ENCODE data around the gene MYO9B. TPM values are rescaled to one million over a fixed set of nuclear protein-coding genes. Genes with fewer than 3 reads are reported as not detected.

Gene MYO9B
- total and polyA plus RNA-seq, 2 experiments from 2014 or later = 29.9 to 32.4 TPM

DNA sequence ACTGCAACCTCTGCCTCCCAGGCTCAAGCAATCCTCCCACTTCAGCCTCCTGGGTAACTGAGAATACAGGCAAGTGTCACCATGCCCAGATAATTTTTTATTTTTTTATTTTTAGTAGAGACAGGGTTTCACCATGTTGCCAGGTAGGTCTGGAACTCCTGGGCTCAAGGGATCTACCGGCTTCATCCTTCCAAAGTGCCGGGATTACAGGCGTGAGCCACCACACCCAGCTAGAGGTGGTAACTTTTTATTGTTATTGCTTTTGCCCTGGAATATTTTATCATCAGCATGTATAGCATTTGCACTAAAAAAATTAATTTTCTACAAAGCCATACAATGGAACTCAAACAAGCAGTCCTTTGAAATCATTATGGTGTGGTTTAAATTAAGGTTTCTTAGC is 14.4 kb upstream of the MYO9B start:
- H2AFZ ChIP-seq = no peak overlapping the region
- peaks cover 5% of the 10 kb centered on the region for H3K79me2 ChIP-seq
- whole genome bisulfite sequencing (ENCODE audit: low lambda C conversion rate, missing lambda C conversion rate) = 99% methylated on average over 3 of the region's 3 CpGs
- H3K4me1 ChIP-seq (ENCODE audit: insufficient read depth) = no peaks in the 10 kb centered on the region
- H3K4me2 ChIP-seq = no peak overlapping the region
- H3K9me3 ChIP-seq (ENCODE audit: low read depth) = no peaks in the 10 kb centered on the region
- TF ChIP-seq EZH2phosphoT487 (IDR thresholded peaks at IDR 0.05; ENCODE audit: low read depth, severe bottlenecking, unreplicated experiment) = no peak
- no peak for TF ChIP-seq EZH2 (IDR thresholded peaks at IDR 0.05; ENCODE audit: borderline replicate concordance)
- TF ChIP-seq, protein P1, sequence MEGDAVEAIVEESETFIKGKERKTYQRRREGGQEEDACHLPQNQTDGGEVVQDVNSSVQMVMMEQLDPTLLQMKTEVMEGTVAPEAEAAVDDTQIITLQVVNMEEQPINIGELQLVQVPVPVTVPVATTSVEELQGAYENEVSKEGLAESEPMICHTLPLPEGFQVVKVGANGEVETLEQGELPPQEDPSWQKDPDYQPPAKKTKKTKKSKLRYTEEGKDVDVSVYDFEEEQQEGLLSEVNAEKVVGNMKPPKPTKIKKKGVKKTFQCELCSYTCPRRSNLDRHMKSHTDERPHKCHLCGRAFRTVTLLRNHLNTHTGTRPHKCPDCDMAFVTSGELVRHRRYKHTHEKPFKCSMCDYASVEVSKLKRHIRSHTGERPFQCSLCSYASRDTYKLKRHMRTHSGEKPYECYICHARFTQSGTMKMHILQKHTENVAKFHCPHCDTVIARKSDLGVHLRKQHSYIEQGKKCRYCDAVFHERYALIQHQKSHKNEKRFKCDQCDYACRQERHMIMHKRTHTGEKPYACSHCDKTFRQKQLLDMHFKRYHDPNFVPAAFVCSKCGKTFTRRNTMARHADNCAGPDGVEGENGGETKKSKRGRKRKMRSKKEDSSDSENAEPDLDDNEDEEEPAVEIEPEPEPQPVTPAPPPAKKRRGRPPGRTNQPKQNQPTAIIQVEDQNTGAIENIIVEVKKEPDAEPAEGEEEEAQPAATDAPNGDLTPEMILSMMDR (IDR thresholded peaks at IDR 0.05; ENCODE audit: poor library complexity) = no peak
- no peak for DNase-seq (ENCODE audit: low spot score)
- H3K36me3 ChIP-seq (replicated peaks; ENCODE audit: insufficient read depth, low read depth) = no peaks in the 10 kb centered on the region
- H3K27me3 ChIP-seq = no peaks in the 10 kb centered on the region
- H3K27ac ChIP-seq = no peak overlapping the region
- no peaks in the 10 kb centered on the region for H4K20me1 ChIP-seq (ENCODE audit: insufficient read depth, poor library complexity, severe bottlenecking)
- no peaks in the 10 kb centered on the region for H3K9me2 ChIP-seq (replicated peaks; ENCODE audit: insufficient read depth)
- no peak overlapping the region for H3K4me3 ChIP-seq

DNA sequence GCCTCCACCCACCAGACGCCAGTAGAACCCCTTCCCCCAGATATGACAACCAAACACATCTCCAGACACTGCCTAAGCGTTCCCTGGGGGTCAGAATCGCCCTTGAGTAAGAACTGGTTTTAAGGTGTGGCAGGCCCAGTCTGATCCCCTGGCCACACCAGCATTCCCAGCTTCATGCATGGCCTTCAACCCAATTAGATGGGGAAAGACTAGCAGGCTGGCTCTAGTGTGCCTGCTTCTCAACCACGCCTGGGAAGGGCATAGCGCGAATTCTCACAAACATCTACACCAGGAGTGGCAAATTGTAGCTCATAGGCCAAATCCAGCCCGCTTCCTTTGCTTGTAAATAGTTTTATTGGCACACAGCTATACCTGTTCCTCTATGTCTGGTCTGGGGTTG is 13.9 kb upstream of the MYO9B start:
- Histone ChIP-seq H3K79me2 (peaks cover 5% of the 10 kb centered on the region), H3K4me1 (ENCODE audit: insufficient read depth) (no peaks in the 10 kb centered on the region), H3K36me3 (replicated peaks; ENCODE audit: insufficient read depth, low read depth) (no peaks in the 10 kb centered on the region), H2AFZ (no peak overlapping the region), H4K20me1 (ENCODE audit: insufficient read depth, poor library complexity, severe bottlenecking) (no peaks in the 10 kb centered on the region), H3K9me2 (replicated peaks; ENCODE audit: insufficient read depth) (no peaks in the 10 kb centered on the region), H3K4me3 (no peak overlapping the region), H3K9me3 (ENCODE audit: low read depth) (no peaks in the 10 kb centered on the region), H3K27me3 (no peaks in the 10 kb centered on the region), H3K4me2 (no peak overlapping the region), H3K27ac (no peak overlapping the region)
- DNase-seq (ENCODE audit: low spot score) = no peak
- TF ChIP-seq EZH2 (IDR thresholded peaks at IDR 0.05; ENCODE audit: borderline replicate concordance) = no peak
- TF ChIP-seq, protein P1 (IDR thresholded peaks at IDR 0.05; ENCODE audit: poor library complexity) = no peak
- TF ChIP-seq EZH2phosphoT487 (IDR thresholded peaks at IDR 0.05; ENCODE audit: low read depth, severe bottlenecking, unreplicated experiment) = no peak
- WGBS (ENCODE audit: low lambda C conversion rate, missing lambda C conversion rate) = 98% methylated on average over 7 of the region's 7 CpGs

DNA sequence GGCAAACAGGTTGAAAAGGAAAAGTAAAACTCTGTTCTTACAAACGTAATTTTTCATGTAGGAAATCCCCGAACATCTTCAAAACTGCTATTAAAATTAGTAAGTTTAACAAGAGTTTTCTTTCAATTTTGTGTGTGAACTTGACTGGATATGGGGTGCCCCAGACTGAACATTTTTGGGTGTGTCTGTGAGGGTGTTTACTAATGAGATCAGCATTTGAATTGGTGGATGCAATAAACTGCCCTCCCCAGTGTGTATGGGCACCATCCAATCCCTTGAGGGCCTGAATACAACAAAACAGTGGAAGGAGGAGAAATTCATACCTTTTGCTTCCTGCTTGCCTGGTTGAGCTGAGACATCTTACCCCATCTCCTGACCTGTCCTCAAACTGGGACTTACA is 12.1 kb upstream of the MYO9B start:
- WGBS (ENCODE audit: low lambda C conversion rate, missing lambda C conversion rate) = 80% methylated on average over 2 of the region's 2 CpGs
- DNase-seq (ENCODE audit: low spot score) = no peak
- TF ChIP-seq EZH2 (IDR thresholded peaks at IDR 0.05; ENCODE audit: borderline replicate concordance) (no peak), EZH2phosphoT487 (IDR thresholded peaks at IDR 0.05; ENCODE audit: low read depth, severe bottlenecking, unreplicated experiment) (no peak)
- TF ChIP-seq, protein P1 (IDR thresholded peaks at IDR 0.05; ENCODE audit: poor library complexity) = no peak

DNA sequence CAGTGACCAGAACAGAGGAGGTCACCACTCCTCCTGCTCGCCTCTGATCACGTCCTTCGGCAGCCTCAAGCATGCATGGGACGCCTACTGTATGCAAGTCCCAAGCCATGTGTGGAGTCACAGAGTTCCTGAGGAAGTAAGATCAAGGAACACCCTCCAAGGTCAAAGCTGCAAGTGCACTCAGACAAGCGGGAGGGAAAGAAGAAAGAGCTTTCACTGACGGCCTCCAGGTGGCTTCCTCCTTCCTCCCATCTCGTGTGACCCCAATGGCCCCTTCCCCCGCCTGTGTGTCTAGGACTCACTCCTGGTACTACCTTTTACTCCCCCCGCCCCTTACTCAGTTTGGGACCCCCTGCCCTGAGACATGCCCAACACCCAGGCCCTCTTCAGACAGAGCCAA is 6.4 kb upstream of the MYO9B start:
- Histone ChIP-seq H3K79me2 (peaks cover 14% of the 10 kb centered on the region), H3K27me3 (no peaks in the 10 kb centered on the region), H3K4me1 (ENCODE audit: insufficient read depth) (peaks cover 3% of the 10 kb centered on the region), H3K4me3 (no peak overlapping the region), H2AFZ (no peak overlapping the region), H4K20me1 (ENCODE audit: insufficient read depth, poor library complexity, severe bottlenecking) (no peaks in the 10 kb centered on the region), H3K9me3 (ENCODE audit: low read depth) (no peaks in the 10 kb centered on the region), H3K27ac (no peak overlapping the region), H3K9me2 (replicated peaks; ENCODE audit: insufficient read depth) (no peaks in the 10 kb centered on the region), H3K36me3 (replicated peaks; ENCODE audit: insufficient read depth, low read depth) (no peaks in the 10 kb centered on the region), H3K4me2 (no peak overlapping the region)
- WGBS (ENCODE audit: low lambda C conversion rate, missing lambda C conversion rate) = 94% methylated on average over 6 of the region's 9 CpGs
- DNase-seq (ENCODE audit: low spot score) = no peak
- TF ChIP-seq, protein P1 (IDR thresholded peaks at IDR 0.05; ENCODE audit: poor library complexity) = no peak
- TF ChIP-seq EZH2phosphoT487 (IDR thresholded peaks at IDR 0.05; ENCODE audit: low read depth, severe bottlenecking, unreplicated experiment) (no peak), EZH2 (IDR thresholded peaks at IDR 0.05; ENCODE audit: borderline replicate concordance) (no peak)

More for the DNA sequence above, 12.1 kb upstream of the MYO9B start:
- Histone ChIP-seq H3K9me2 (replicated peaks; ENCODE audit: insufficient read depth) (no peaks in the 10 kb centered on the region), H3K36me3 (replicated peaks; ENCODE audit: insufficient read depth, low read depth) (no peaks in the 10 kb centered on the region), H3K4me2 (no peak overlapping the region), H3K27me3 (no peaks in the 10 kb centered on the region), H3K79me2 (peaks cover 5% of the 10 kb centered on the region), H2AFZ (no peak overlapping the region), H3K27ac (no peak overlapping the region), H3K9me3 (ENCODE audit: low read depth) (no peaks in the 10 kb centered on the region), H4K20me1 (ENCODE audit: insufficient read depth, poor library complexity, severe bottlenecking) (no peaks in the 10 kb centered on the region), H3K4me3 (no peak overlapping the region), H3K4me1 (ENCODE audit: insufficient read depth) (no peaks in the 10 kb centered on the region)

Measured in hepatocyte (in vitro differentiated cells).